Ovary (tissue), 3 donors: ENCODE data around the gene IGF2BP2.

Source experiments
- EP300 ChIP-seq: sonication (generic); formaldehyde crosslinking; IDR thresholded peaks from one replicate; pipeline ENCODE4 v1.6.1; 2017; ENCODE audit warnings: antibody characterized with exemption
- POLR2A ChIP-seq: fragments of 450-650 bp; IDR thresholded peaks from one replicate; pipeline ENCODE4 v1.6.1; 2017; ENCODE audit warnings: antibody characterized with exemption, mild to moderate bottlenecking, moderate library complexity
- TF ChIP-seq, protein P1 (sequence below), 3 donors: fragments of 450-650 bp in 2 of 3; fragments of 200-600 bp in 1 of 3; IDR thresholded peaks; one replicate each; pipeline versions ENCODE4 v1.5.1 to v1.8.0; 2016 to 2022; ENCODE audit warnings: antibody characterized with exemption in 3 of 3, mild to moderate bottlenecking in 1 of 3
- donor health status: DM: no; HTN: no; CAD: no.

DNA sequence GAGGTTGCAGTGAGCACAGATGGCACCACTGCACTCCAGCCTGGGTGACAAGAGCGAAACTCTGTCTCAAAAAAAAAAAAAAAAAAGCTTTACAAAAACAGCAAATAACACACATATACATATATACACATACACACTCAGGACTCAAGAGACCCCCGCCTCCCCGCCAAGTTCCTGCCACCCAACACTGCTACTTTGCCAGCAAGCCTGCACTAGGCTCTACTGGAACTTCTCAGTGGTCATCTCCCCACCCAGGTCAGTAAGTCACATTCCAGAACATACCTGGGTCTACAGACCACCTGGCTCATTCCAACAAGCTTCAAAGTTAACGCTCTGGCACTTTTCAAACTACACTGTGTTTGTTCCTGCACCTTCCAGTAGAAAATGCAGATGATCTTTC is 176.4 kb downstream of the IGF2BP2 start:
- TF ChIP-seq EP300: no peak
- no peak for TF ChIP-seq POLR2A
- TF ChIP-seq, protein P1, sequence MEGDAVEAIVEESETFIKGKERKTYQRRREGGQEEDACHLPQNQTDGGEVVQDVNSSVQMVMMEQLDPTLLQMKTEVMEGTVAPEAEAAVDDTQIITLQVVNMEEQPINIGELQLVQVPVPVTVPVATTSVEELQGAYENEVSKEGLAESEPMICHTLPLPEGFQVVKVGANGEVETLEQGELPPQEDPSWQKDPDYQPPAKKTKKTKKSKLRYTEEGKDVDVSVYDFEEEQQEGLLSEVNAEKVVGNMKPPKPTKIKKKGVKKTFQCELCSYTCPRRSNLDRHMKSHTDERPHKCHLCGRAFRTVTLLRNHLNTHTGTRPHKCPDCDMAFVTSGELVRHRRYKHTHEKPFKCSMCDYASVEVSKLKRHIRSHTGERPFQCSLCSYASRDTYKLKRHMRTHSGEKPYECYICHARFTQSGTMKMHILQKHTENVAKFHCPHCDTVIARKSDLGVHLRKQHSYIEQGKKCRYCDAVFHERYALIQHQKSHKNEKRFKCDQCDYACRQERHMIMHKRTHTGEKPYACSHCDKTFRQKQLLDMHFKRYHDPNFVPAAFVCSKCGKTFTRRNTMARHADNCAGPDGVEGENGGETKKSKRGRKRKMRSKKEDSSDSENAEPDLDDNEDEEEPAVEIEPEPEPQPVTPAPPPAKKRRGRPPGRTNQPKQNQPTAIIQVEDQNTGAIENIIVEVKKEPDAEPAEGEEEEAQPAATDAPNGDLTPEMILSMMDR (IDR thresholded peaks at IDR 0.05): no peak
